Large intestine (tissue), 3 donors: ENCODE data around the gene MDFIC. TPM values are rescaled to one million over a fixed set of nuclear protein-coding genes. Genes with fewer than 3 reads are reported as not detected.

Experiments
- DNase-seq, 2 donors: peaks; one replicate each; pipeline versions ENCODE4 v3.0.0 to v3.0.0-alpha.2; 2013
- H3K27ac ChIP-seq: one replicate; pipeline ENCODE4 v1.5.1; 2013; ENCODE audit warnings: low read length
- H3K27me3 ChIP-seq: 2 replicates; pipeline ENCODE4 v1.6.1; 2013; ENCODE audit warnings: low read length; ENCODE audit not compliant: control insufficient read depth, insufficient read depth
- H3K36me3 ChIP-seq: 2 replicates; pipeline ENCODE4 v1.6.1; 2013; ENCODE audit warnings: low read length; ENCODE audit not compliant: control insufficient read depth, insufficient read depth
- H3K4me1 ChIP-seq: one replicate; pipeline ENCODE4 v1.6.1; 2013; ENCODE audit warnings: low read length; ENCODE audit not compliant: control insufficient read depth, insufficient read depth
- H3K4me3 ChIP-seq: one replicate; pipeline ENCODE4 v1.5.1; 2013; ENCODE audit warnings: low read length
- H3K9me3 ChIP-seq: one replicate; pipeline ENCODE4 v1.6.1; 2013; ENCODE audit warnings: mild to moderate bottlenecking, low read depth, low read length, moderate library complexity; ENCODE audit not compliant: control insufficient read depth
- WGBS: methylation state at CpG from one replicate; pipeline ENCODE4 v1.1.5; 2013; ENCODE audit warnings: low lambda C conversion rate; ENCODE audit not compliant: insufficient coverage; 5-methylcytosine and 5-hydroxymethylcytosine counted together
- polyA plus RNA-seq: library from polyadenylated mRNA; unstranded; fragments of 120-200 nt; gene quantifications from one replicate; pipeline ENCODE4 v1.2.1, GENCODE V29; 2013

Gene MDFIC
- polyA plus RNA-seq, 1 donor: 14.2 TPM

- H3K27ac ChIP-seq: no peak overlapping the region
These were observed 47.2 kb downstream of the MDFIC start for GRCh38 chr7:114969096-114969495.

GRCh38 chr7:114970308-114970707 lies 48.4 kb downstream of the MDFIC start:
- H3K27me3 ChIP-seq: no peaks in the 10 kb centered on the region
- H3K36me3 ChIP-seq: no peaks in the 10 kb centered on the region
- DNase-seq: no peak
- H3K4me1 ChIP-seq: no peaks in the 10 kb centered on the region
- no peak overlapping the region for H3K4me3 ChIP-seq
- no peak overlapping the region for H3K27ac ChIP-seq
- no peaks in the 10 kb centered on the region for H3K9me3 ChIP-seq
- no CpG with 5 or more reads among the region's 3 CpGs for WGBS

More at GRCh38 chr7:114969096-114969495, 47.2 kb downstream of the MDFIC start:
- H3K4me1 ChIP-seq: no peaks in the 10 kb centered on the region
- WGBS: no CpG with 5 or more reads among the region's 4 CpGs
- H3K27me3 ChIP-seq: no peaks in the 10 kb centered on the region
- H3K36me3 ChIP-seq: no peaks in the 10 kb centered on the region
- no peak for DNase-seq
- peaks cover 3% of the 10 kb centered on the region for H3K9me3 ChIP-seq
- H3K4me3 ChIP-seq: no peak overlapping the region

- no CpG with 5 or more reads among the region's 1 CpG for WGBS
- no peaks in the 10 kb centered on the region for H3K4me1 ChIP-seq
- no peaks in the 10 kb centered on the region for H3K27me3 ChIP-seq
- DNase-seq: no peak
- no peak overlapping the region for H3K27ac ChIP-seq
- H3K4me3 ChIP-seq: no peak overlapping the region
- no peaks in the 10 kb centered on the region for H3K36me3 ChIP-seq
- H3K9me3 ChIP-seq: no peaks in the 10 kb centered on the region
These were observed 48.8 kb downstream of the MDFIC start for GRCh38 chr7:114970732-114971131.

- WGBS: no CpG with 5 or more reads among the region's 3 CpGs
- H3K4me1 ChIP-seq: no peaks in the 10 kb centered on the region
These were observed 50.7 kb downstream of the MDFIC start for GRCh38 chr7:114972567-114972966.

GRCh38 chr7:114973147-114973546 lies 51.3 kb downstream of the MDFIC start:
- 79% methylated on average over 2 of the region's 3 CpGs for WGBS
- Histone ChIP-seq H3K9me3 (no peaks in the 10 kb centered on the region), H3K4me1 (no peaks in the 10 kb centered on the region), H3K27me3 (no peaks in the 10 kb centered on the region), H3K27ac (no peak overlapping the region), H3K4me3 (no peak overlapping the region), H3K36me3 (no peaks in the 10 kb centered on the region)
- no peak for DNase-seq

More at GRCh38 chr7:114972567-114972966, 50.7 kb downstream of the MDFIC start:
- no peak overlapping the region for H3K4me3 ChIP-seq
- no peaks in the 10 kb centered on the region for H3K27me3 ChIP-seq
- H3K27ac ChIP-seq: no peak overlapping the region
- no peaks in the 10 kb centered on the region for H3K36me3 ChIP-seq
- no peak for DNase-seq
- no peaks in the 10 kb centered on the region for H3K9me3 ChIP-seq

GRCh38 chr7:114975401-114975800 lies 53.5 kb downstream of the MDFIC start:
- H3K27me3 ChIP-seq: no peaks in the 10 kb centered on the region
- WGBS: 100% methylated on average over 1 of the region's 2 CpGs
- H3K9me3 ChIP-seq: no peaks in the 10 kb centered on the region
- no peaks in the 10 kb centered on the region for H3K4me1 ChIP-seq
- no peak overlapping the region for H3K27ac ChIP-seq
- H3K4me3 ChIP-seq: no peak overlapping the region
- DNase-seq: no peak
- no peaks in the 10 kb centered on the region for H3K36me3 ChIP-seq

- no peaks in the 10 kb centered on the region for H3K36me3 ChIP-seq
- no peaks in the 10 kb centered on the region for H3K27me3 ChIP-seq
- H3K4me3 ChIP-seq: no peak overlapping the region
- DNase-seq: no peak
- H3K9me3 ChIP-seq: no peaks in the 10 kb centered on the region
- no peaks in the 10 kb centered on the region for H3K4me1 ChIP-seq
- H3K27ac ChIP-seq: no peak overlapping the region
- WGBS: 85% methylated on average over 3 of the region's 4 CpGs
These were observed 54.8 kb downstream of the MDFIC start for GRCh38 chr7:114976666-114977065.

- H3K4me3 ChIP-seq: no peak overlapping the region
- WGBS: no CpG with 5 or more reads among the region's 1 CpG
- H3K27me3 ChIP-seq: no peaks in the 10 kb centered on the region
- H3K36me3 ChIP-seq: no peaks in the 10 kb centered on the region
- no peaks in the 10 kb centered on the region for H3K9me3 ChIP-seq
- no peak overlapping the region for H3K27ac ChIP-seq
- DNase-seq: no peak
- H3K4me1 ChIP-seq: no peaks in the 10 kb centered on the region
These were observed 55.4 kb downstream of the MDFIC start for GRCh38 chr7:114977277-114977676.

GRCh38 chr7:114979388-114979787 lies 57.5 kb downstream of the MDFIC start:
- DNase-seq: no peak
- Histone ChIP-seq H3K4me3 (no peak overlapping the region), H3K36me3 (no peaks in the 10 kb centered on the region), H3K9me3 (no peaks in the 10 kb centered on the region), H3K4me1 (no peaks in the 10 kb centered on the region), H3K27me3 (no peaks in the 10 kb centered on the region), H3K27ac (no peak overlapping the region)
- WGBS: 57% methylated on average over 1 of the region's 7 CpGs

GRCh38 chr7:114979803-114980507 lies 58.1 kb downstream of the MDFIC start:
- H3K36me3 ChIP-seq: no peaks in the 10 kb centered on the region
- H3K27me3 ChIP-seq: no peaks in the 10 kb centered on the region
- WGBS: 100% methylated on average over 1 of the region's 4 CpGs
- no peak for DNase-seq
- H3K4me3 ChIP-seq: no peak overlapping the region
- H3K9me3 ChIP-seq: no peaks in the 10 kb centered on the region
- H3K4me1 ChIP-seq: no peaks in the 10 kb centered on the region
- no peak overlapping the region for H3K27ac ChIP-seq

- DNase-seq: no peak
- 94% methylated on average over 2 of the region's 2 CpGs for WGBS
- H3K36me3 ChIP-seq: no peaks in the 10 kb centered on the region
- H3K9me3 ChIP-seq: no peaks in the 10 kb centered on the region
- no peak overlapping the region for H3K27ac ChIP-seq
- no peaks in the 10 kb centered on the region for H3K27me3 ChIP-seq
- no peak overlapping the region for H3K4me3 ChIP-seq
- H3K4me1 ChIP-seq: no peaks in the 10 kb centered on the region
These were observed 59.4 kb downstream of the MDFIC start for GRCh38 chr7:114981323-114981722.
